HG03457 (cell line): Measurements from ENCODE around the gene DUSP10.

Source experiments
- ATAC-seq: cut with Tn5 transposase; IDR thresholded peaks from one replicate; pipeline ENCODE4 v1.9.1; 2021; ENCODE audit warnings: moderate number of reproducible peaks; ENCODE audit not compliant: unreplicated experiment

The DUSP10 gene

DNA sequence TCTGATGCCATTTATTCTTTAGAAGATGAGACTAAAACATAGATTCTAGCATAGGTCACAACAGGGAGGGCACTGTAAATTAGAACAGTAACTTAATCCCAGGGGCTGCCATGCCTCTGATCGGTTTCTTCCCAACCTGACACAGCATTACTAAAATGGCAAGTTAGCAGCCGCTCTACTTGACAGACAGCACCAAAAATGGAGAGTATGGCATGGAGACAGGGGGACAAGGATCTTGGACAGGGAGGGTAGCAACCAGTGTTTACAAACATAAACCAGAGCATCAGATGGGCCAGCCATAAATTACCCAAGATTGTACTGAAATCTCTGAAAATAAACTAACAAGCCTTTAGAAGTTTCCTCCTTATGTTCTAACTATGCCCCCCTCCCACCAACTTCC is 5.9 kb downstream of the DUSP10 start:
- no peak for ATAC-seq

DNA sequence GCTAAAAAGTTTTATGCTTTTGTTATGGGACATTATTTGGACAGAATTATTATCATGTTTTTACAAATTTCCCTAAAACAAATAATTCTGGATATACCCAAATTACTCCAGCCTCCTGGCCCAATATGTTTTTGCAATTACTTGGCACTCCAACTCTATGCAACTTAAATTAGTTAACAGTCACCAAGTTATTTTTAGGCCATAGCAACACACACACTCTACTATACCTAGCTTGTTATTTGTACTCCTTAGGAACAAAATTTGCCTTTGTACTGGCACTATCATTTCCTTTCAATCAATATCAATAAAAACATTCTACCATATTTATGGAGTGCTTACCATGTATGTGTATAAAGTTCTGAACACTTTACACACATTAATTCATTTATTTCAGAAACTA is 7.7 kb downstream of the DUSP10 start:
- ATAC-seq: no peak

DNA sequence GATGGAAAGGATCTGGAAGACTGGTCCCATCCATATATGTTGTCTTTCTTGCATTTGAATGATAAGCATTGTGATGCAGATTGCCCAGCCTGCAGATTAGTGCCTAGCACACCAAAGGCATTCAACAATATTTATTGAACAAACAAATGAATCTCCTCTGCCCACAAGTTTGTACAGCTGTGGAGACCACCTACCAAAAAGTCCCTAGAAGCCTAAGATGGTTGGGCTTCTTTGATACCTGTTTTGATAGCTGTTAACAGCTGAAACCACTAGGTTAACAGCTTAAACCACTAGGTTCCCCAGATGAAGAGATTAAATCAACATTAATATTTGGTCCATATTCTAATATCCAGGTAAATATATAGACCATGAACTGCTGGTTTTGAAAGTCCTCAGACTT is 9.8 kb downstream of the DUSP10 start:
- ATAC-seq: no peak

GRCh38 chr1:221729771-221730330 is 12.0 kb downstream of the DUSP10 start:
- no peak for ATAC-seq

DNA sequence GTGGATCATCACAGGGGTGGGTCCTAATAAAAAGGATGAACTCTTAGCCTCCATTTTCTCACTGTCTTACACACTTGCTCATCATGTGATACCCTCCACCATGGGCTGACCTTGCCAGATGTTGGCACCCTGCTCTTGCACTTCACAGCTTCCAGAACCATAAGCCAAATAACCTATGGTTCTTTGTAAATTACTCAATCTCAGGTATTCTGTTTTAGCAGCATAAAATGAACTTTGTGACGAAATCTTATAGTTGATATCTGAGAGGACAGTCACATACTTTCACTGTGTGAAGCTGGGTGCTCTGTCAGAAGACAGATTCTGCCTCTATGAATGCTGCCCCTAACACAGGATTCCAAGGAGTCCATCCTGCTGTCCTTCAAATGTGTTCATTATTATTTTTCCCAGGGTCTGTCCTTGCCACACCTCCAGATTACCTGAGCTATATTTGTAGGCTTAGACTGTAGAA is 13.8 kb downstream of the DUSP10 start:
- ATAC-seq: no peak

DNA sequence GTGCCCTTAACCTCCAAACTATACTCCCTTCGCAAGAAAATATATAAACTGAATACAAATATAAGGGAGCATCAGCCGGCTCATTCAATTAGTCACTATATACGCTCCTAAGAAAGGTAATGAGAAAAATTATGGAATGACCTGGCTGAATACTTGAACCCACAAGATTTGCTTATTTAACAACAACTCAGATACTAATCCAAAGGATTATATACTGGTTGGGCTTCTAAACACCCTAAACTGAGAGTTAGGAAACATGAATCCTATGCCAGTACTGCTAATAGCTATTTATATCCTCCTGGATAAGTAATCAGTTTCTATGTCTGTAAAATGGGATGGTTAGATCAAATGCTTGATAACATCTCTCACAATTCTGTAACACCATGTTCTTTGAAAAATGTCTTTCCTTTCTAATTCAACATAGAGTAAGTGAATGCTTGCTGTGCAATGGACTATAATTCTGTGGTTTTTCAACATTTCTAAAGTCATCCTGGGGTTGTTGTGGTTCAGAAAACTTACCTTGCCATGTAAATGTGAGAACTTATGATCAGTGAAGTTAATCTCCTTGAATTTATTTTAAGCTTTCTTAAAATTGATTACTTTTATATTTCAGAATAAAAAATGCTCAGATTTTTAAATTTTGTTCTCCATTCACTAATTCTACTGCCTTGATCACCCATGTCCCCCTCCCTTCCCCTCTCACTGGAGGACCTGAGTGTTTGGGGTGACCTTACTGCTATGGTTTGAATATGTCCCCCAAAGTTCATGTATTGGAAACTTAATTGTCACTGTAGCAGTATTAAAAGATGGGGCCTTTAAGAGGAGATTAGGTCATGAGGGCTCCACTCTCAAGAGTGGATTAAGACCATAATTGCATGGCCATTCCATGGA is 14.5 kb downstream of the DUSP10 start:
- no peak for ATAC-seq

DNA sequence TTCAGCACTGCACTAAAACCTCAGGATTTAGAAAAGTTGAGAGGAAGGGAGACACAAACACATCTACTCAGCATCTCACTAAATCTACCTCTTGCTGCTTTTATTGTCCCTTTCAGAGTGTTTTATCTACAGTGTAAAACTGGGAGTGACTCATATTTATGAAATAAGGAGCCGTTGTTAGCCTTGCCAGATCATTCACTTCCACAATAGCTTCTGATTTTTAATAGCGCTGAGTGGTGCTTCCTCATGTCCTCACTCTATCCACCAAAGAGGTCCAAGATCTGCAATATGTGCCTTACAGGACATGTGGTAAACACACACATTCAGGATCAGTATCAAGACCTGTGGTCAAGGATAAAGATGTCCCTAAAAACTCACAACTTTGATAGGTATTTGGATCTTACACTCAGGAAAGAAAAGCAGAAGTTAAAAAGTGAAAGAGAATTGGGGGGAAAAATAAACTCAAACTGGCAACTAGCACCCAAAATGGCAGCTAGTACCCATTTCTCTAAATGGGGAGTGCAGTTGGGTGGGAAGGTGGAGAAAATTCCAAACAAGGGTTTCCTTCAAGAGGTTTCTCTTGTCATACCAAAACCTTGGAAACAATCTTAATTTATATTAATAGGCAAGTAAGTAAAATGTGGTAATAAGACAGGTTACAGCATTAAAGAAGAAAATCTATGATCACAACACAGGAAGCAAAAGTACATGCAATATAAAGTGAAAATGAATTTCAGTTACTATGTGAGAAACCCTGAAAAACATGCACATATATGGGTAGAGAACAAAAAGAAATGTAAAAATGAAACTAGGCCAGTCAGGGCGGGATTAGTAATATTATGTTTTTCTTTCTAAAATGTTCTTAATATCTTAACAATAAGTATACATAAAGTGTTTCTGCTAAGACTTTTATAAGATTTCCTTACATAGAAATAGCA is 15.9 kb downstream of the DUSP10 start:
- ATAC-seq: no peak

- no peak for ATAC-seq
These were observed 16.8 kb downstream of the DUSP10 start for GRCh38 chr1:221724931-221725605.

DNA sequence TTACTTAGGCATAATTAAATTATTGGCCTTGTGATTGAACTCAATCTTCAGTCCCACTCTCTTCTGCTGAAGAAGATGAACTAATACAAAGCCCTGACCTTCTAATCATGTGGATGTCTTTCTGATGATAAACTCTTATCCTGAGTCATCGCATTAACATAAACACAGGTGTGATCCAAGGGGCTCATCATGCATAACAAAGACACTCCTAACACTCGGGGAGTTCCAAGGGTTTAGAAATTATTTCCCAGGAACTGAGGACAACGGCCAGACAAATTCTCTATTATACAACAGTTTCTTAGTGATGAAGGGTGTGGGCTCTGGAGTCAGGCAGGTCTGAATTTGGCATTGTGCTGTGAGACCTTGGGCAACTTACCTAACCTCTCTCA is 18.0 kb downstream of the DUSP10 start:
- ATAC-seq: no peak

DNA sequence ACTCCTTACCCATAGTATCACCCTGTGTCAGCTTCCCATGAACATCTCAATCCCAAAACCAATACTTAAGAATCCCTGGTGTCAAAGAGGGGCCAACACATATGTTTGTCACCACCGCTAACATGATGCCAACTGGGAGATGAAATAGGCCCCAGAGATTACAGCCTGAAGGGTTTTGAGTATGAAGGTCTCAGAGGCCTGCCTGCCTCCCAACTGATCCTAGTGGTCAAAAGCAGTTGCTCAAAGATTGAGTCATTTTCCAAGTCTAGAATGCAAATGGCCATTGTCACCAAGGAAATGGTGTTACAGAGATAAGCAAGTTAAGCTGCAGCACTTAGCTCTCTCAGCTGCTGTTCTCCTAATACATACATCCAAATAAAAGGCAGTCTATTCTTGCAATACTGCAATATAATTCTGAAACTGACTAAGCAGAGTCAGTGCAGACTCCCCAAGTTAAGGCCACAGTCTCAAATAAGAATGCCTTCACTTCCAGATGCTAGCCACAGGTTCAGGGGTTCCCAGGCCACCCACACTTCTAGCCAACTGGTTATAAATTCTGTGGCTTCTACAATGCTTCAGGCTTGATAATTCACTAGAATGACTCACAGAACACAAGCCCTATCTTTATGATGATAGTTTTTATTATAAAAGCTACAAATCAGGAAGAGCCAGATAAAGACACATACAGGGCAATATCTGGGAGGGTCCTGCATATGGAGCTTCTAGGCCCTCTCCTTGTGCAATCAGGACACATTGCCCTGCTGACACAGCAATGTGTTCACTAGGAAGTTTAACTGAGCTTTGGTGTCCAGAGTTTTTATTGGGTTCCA is 18.7 kb downstream of the DUSP10 start:
- ATAC-seq: no peak

- ATAC-seq: no peak
These were observed 19.5 kb downstream of the DUSP10 start for GRCh38 chr1:221722254-221723017.

- no peak for ATAC-seq
These were observed 21.3 kb downstream of the DUSP10 start for GRCh38 chr1:221720545-221720944.

GRCh38 chr1:221719987-221720386 is 21.9 kb downstream of the DUSP10 start:
- no peak for ATAC-seq

- no peak for ATAC-seq
These were observed 22.7 kb downstream of the DUSP10 start for GRCh38 chr1:221719278-221719597.

GRCh38 chr1:221718381-221719277 is 23.3 kb downstream of the DUSP10 start:
- ATAC-seq: no peak

GRCh38 chr1:221717485-221717853 is 24.4 kb downstream of the DUSP10 start:
- no peak for ATAC-seq

DNA sequence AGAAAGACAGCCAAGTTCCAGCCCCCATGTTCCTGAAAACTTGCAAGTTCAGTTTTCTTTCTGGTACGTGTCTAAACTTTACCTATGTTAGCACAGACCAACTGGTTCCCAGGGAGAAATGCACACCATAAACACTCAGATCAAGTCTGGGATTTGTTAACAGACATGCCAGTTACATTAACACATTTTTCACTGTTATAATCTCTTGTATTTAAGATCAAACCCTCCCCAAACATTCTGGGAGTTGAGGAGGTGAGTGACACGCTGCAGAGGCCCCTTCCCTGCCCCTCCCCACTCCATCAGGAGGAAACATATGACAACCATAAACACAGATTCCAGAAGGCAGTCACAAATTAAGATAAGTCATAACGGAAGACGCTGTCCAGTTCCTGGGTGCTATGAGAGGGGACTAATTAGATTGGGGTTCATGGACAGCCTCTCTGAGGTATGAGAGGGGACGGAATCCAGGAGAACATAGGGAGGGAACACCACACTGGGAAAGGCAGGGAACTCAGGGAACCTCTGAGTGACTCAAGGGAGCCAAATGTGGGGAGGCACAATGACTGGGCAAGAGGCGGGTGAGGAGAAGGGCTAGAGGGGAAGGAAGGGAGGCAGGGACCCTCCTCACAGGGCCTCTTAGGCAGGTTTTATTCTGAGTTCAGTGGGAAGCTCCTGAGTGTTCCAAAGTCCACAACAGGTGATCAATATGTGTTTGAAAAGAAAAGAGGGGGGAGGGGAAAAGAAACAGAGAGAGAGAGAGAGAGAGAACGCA is 25.0 kb downstream of the DUSP10 start:
- ATAC-seq: no peak
